Keratinocyte (primary cell): ENCODE results near the gene ARHGAP22.

Source experiments
- CTCF ChIP-seq, 3 experiments: IDR thresholded peaks in 1 of 3; conservative IDR thresholded peaks in 1 of 3; optimal IDR thresholded peaks in 1 of 3; 2 replicates in 2 of 3; 3 replicates in 1 of 3; pipeline versions ENCODE3 to v1.5.1; 2011; ENCODE audit warnings: low read length in 3 of 3, mild to moderate bottlenecking in 3 of 3, moderate library complexity in 2 of 3, control low read depth in 1 of 3, inconsistent platforms in 1 of 3; ENCODE audit not compliant: insufficient read depth in 2 of 3; ENCODE audit errors: extremely low read depth in 1 of 3
- EZH2 ChIP-seq: IDR thresholded peaks from one replicate; pipeline ENCODE4 v1.6.1; 2012; ENCODE audit warnings: inconsistent platforms, mild to moderate bottlenecking, low read length, moderate library complexity

- TF ChIP-seq EZH2 (peak; percentile 52), CTCF (optimal IDR thresholded peaks at IDR 0.05 in 1 of 3, IDR thresholded peaks at IDR 0.05 in 1 of 3, conservative IDR thresholded peaks at IDR 0.05 in 1 of 3; ENCODE audit: extremely low read depth in 1 of 3, insufficient read depth in 2 of 3, low read length in 3 of 3) (no peak)
These were observed 48.5 kb upstream of the ARHGAP22 start for GRCh38 chr10:48653347-48653746.
